T-helper 2 cell treated with Interferon-gamma antibody and Interleukin-4, amounts not matched to agents 100 ng/mL and 5 ng/mL, for 36 hours (primary cell): Measurements from ENCODE around the gene NPEPL1. TPM values are rescaled to one million over a fixed set of nuclear protein-coding genes. Genes with fewer than 3 reads are reported as not detected.

Experiments used
- intact Hi-C: fragments of 100-400 bp; cut with micrococcal nuclease; formaldehyde crosslinking; loops from one replicate; pipeline ENCODE4 v1.15.1; 2023
- total RNA-seq: library from RNA; stranded (reverse); gene quantifications from 2 replicates; pipeline ENCODE4 v1.2.3, GENCODE V29; 2022

Gene NPEPL1
- total RNA-seq, 1 donor from 2014 or later, result 26.7 TPM

GRCh38 chr20:58698741-58699622 lies 6.4 kb downstream of the NPEPL1 start:
- intact Hi-C loops, result no loop called here

- intact Hi-C loops, result no loop called here
Observed at GRCh38 chr20:58699623-58700107, 7.1 kb downstream of the NPEPL1 start.

GRCh38 chr20:58700121-58700821 lies 7.7 kb downstream of the NPEPL1 start:
- intact Hi-C loops, result no loop called here

DNA sequence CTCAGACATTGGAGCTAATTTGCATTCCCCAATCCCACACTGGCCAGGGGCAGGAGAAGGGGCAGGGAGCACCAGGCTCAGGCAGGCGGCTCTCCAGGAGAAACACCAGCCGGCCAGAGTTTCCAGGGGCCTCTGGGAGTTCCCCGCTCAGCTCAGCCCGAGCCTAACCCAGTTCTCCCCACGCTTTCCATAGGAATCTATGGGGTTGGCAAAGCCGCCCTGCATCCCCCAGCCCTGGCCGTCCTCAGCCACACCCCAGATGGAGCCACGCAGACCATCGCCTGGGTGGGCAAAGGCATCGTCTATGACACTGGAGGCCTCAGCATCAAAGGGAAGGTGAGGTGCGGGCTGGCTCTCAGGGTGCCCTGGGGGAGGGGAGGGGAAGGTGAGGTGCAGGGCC lies 8.2 kb downstream of the NPEPL1 start:
- intact Hi-C loops, result no loop called here

DNA sequence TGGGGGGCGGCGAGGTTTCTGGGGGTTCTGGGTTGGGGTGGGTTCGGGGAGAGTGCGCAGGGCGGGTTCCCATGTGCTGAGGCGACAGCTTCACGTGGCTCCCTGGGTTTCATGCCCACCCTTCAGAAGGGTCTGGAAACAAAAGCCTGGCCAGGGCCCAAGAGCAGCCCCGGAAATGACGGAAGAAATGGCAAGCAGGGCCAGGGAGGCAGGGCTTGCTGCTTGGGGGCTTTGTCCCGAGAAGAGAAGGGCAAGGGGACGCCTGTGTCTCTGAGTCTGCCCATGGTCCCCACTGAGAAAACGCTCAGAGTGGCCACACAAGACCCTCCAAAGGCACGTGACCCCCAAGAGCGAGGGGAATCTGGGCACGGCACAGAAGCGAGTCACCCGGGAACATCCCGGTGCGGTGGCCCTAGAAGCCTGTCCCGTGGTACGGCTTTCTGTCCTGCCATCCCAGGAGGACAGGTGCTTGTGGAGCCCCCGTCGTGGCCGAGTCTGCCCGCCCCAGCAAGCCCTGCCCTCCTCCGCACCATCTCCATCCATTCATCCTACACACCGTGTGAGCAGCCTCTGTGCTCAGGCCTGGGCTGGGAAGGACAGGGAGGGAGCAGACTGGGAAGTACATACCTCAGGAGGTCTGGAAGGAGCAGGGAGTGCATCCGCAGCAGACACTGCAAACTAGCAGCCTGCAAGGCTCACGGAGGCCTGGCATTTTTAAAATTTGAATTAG lies 9.0 kb downstream of the NPEPL1 start:
- intact Hi-C loops, result no loop called here

GRCh38 chr20:58702161-58702510 lies 9.5 kb downstream of the NPEPL1 start:
- intact Hi-C loops, result no loop called here

DNA sequence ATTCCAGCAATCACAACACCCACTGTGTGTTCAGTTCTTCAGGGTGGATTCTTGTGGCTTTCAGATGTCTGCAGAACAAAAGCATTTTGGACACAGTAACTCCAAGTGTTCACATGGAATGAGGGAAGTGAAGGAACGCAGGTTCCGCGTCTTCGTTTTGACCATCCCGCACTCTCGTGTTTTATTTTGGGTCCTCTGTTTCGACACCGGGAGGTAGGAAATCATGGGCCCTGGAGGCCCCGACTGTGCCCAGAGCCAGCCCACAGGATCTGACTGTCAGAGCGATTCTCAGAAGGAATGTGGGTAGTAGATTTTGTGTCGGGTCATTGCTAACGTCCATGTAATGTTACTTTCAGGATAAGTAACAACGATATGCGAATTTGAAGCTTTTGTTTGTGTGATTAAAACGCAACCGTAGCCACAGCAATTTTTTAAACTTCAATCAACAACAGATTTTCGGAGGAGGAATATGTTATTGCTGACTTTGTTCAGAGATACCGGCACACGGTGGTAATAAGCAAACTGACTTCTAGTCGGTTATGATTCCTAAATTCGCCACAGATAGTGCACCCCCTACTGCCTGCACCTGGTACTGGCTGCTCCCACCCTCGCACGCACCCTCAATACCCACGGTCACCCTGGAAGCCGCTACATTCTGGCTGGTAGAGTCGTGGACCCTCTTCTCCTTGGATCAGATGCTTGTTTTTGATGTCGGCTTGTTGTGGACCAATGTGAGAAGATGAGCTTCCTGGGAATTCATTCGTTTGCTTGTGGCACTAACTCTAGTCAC lies 10.5 kb downstream of the NPEPL1 start:
- intact Hi-C loops, result no loop called here

GRCh38 chr20:58703765-58704371 lies 11.3 kb downstream of the NPEPL1 start:
- intact Hi-C loops, result no loop called here

DNA sequence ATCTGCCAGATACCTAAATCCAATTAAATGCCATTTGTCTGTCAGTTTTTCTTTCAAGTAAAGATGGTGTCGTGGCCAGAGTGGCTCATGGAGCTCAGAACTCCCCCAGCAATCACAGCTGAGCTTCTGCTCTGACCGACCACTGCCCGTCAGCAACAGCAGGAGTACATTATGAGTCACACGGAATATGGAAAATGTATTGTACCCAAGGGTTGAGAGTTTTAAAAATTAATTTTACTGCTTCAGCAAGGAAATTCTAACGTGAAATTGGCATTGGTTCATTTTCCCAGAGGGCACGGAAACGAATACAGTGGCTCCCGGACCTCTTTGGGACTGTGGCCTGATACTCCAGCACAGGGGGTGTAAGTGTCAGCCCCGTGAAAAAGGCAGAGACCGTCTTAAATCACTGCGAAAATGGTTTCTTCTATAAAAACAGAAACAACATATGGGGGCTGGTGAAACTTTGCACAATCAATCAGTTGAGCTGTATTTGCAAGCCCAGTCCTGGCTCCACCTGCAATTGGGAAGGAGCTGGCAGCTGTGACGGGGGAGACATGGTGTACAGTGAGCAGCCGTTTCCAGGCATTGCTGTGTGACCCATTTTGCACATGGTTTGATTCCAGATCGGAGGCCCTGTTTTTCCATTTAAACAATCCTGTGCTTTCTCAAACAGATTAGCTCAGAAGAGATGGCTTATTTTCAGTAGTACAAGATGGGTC lies 12.8 kb downstream of the NPEPL1 start:
- intact Hi-C loops, result no loop called here

DNA sequence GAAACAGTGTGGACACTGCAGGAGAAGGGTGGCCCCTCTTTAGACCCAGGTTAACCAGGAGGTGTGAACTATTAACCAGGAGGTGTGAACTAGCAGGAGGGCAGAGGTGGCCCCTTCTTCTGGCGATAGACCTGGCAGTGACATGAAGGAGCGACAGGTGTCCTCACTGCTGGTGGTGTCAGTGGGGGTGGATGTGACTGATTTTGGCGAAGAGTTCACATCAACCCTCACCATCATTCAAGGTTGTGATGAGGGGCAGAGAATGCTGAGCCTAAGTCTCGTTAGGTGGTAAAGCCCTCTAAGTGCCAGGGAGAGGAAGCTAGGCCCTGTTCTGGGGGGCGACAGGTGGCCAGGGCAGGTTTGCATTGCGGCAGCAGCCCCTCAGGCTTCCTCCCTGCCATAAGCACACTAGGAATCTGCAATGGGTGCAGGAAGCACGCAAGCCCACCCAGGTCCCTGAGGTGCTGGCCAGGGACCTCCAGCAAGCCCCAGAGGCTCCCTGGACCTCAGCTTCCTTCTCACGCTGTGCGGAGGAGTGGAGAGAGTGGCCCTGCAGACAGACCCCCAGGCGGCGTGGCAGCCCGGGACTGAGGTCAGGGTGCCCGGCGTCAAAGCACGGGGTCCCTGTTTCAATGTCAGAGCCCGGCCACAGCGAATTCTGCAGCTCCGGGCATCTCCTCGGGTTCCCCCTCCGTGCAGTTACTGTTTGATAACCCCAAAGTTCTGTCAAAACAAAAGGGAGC lies 13.7 kb downstream of the NPEPL1 start:
- intact Hi-C loops, result no loop called here

- intact Hi-C loops, result no loop called here
Observed at GRCh38 chr20:58706975-58707681, 14.5 kb downstream of the NPEPL1 start.

DNA sequence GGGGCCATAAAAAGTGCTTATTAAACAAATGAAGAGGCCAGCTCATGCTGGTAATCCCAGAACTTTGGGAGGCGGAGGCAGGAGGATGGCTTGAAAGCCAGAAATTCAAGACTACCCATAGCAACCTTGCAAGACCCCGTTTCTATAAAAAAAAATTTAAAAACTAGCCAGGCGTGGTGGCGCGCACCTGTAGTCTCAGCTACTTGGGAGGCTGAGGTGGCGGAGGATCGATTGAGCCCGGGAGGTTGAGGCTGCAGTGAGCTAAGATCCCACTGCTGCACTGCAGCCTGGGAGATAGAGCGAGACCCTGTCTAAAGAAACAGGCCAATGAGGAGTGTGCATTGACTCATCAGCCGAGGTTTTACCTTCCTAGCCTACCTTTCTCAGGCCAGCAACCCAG lies 15.2 kb downstream of the NPEPL1 start:
- intact Hi-C loops, result no loop called here

GRCh38 chr20:58708246-58708931 lies 15.8 kb downstream of the NPEPL1 start:
- intact Hi-C loops, result no loop called here

DNA sequence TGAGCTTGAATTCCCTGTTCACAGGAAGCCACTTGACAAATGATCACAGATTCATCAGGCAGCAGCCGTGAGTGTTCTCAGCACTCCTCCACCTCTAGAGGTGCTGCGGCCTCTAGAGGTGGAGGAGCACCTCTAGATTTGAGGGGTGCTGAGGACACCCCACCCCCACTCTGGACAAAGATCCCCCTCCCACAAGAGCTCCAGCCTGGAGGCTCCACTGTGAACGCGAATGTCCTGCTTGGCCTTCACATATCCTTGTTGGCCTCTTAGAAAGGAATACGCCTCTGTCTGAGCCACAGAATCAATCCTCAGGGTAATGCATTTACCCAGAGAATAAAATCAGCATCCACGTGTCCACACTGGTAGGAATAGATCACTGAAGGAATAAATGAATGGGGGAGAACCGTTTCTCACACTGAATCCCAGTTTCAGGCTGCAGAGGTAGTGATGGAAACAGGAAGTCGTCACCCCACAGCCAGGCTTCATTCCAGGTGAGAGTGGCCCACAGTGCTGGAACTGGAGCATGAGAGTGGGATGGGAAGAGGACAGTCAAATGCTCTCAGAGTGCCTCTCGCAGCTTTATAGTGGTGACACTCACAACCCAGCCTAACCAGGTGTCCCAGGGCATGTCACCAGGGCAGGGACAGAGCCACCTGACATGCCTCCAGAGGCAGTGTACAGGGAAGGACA lies 16.6 kb downstream of the NPEPL1 start:
- intact Hi-C loops, result no loop called here

DNA sequence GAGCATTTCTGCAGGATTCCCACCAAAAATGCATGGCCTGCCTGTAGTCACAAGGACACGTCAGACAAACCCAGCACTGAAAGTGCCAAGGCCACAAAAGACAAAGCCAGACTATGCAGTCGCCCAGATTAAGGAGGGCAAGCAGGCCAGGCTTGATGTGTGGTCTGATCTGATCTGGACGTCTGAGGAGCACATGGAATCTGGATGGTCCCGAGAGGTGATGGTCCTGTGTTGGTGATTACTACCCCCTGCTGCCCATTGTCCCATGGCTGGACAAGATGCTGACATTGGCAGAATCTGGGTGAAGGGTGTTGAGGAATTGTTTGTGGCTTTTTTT lies 17.1 kb downstream of the NPEPL1 start:
- intact Hi-C loops, result no loop called here

GRCh38 chr20:58710481-58711265 lies 18.1 kb downstream of the NPEPL1 start:
- intact Hi-C loops, result no loop called here
